Kidney (tissue), 14 donors: ENCODE data around the gene PPP1R18. TPM values are rescaled to one million over a fixed set of nuclear protein-coding genes. Genes with fewer than 3 reads are reported as not detected.

Experiments used
- DNase-seq, 5 donors: peaks; one replicate each; pipeline ENCODE4 v3.0.0-alpha.2; 2013 to 2020
- FAIRE-seq: peaks from 2 replicates; lab custom pipeline; 2012; peaks lifted over from hg19 to GRCh38; lab: Jason Lieb, UNC
- H3K27ac ChIP-seq, 2 donors: one replicate each; pipeline ENCODE4 v1.7.0; 2013; ENCODE audit warnings: low read depth in 2 of 2, low read length in 2 of 2, inconsistent platforms in 1 of 2
- H3K27me3 ChIP-seq: one replicate; pipeline ENCODE4 v1.7.1; 2013; ENCODE audit warnings: low read length, inconsistent platforms; ENCODE audit not compliant: control insufficient read depth, insufficient read depth
- H3K36me3 ChIP-seq, 3 donors: one replicate each; pipeline versions ENCODE4 v1.7.0 to v1.7.1; 2013; ENCODE audit warnings: low read length in 3 of 3, control low read depth in 1 of 3, inconsistent platforms in 1 of 3; ENCODE audit not compliant: insufficient read depth in 3 of 3, control insufficient read depth in 2 of 3
- H3K4me1 ChIP-seq, 3 donors: one replicate each; pipeline versions ENCODE4 v1.7.0 to v1.7.1; 2013; ENCODE audit warnings: low read length in 3 of 3, inconsistent platforms in 1 of 3, low read depth in 1 of 3; ENCODE audit not compliant: control insufficient read depth in 2 of 3, insufficient read depth in 2 of 3
- H3K4me3 ChIP-seq, 3 donors: one replicate each; pipeline versions ENCODE4 v1.7.0 to v1.8.1; 2013; ENCODE audit warnings: low read length in 3 of 3, control low read depth in 1 of 3, inconsistent platforms in 1 of 3
- H3K9ac ChIP-seq, 3 donors: one replicate each; pipeline versions ENCODE4 v1.7.0 to v1.7.1; 2013; ENCODE audit warnings: low read length in 3 of 3, control low read depth in 1 of 3, inconsistent platforms in 1 of 3
- H3K9me3 ChIP-seq, 3 donors: one replicate each; pipeline versions ENCODE4 v1.7.0 to v1.7.1; 2013; ENCODE audit warnings: low read length in 3 of 3, control low read depth in 1 of 3, inconsistent platforms in 1 of 3; ENCODE audit not compliant: control insufficient read depth in 2 of 3, insufficient read depth in 1 of 3
- intact Hi-C: fragments of 100-400 bp; cut with DNase I; formaldehyde crosslinking; loops from one replicate; pipeline ENCODE4 v1.11.1; 2022
- polyA plus RNA-seq: library from polyadenylated mRNA; stranded (reverse); fragments of 350-450 nt; fragmentation: Illumina TruSeq; extraction: RNeasy Lipid Tissue Mini Kit (QIAGEN cat#74804); gene quantifications from one replicate; pipeline ENCODE4 v1.2.3, GENCODE V29; 2014; ENCODE audit warnings: low read depth, low replicate concordance; ENCODE audit not compliant: insufficient read depth
- total RNA-seq: library from RNA; stranded (reverse); fragmentation: NEBNext Ultra II Directional; extraction: Animal tissue kit (Norgen Biotek cat#: 25700); gene quantifications from one replicate; pipeline ENCODE4 v1.2.1, GENCODE V29; 2021
- TF ChIP-seq, protein P1 (sequence below): IDR thresholded peaks from 3 replicates; pipeline ENCODE4 v1.5.1; 2012; ENCODE audit warnings: mild to moderate bottlenecking, moderate library complexity, borderline replicate concordance; ENCODE audit not compliant: insufficient read depth; ENCODE audit errors: extremely low read depth
- donor health status: control.
- donor health status: control.
- donor health status: control.
- donor health status: control.
- donor health status: control.
- donor health status: DM: yes; HTN: yes; CAD: no.
- donor health status: Normal renal cell carcinoma (clear cell type).

The PPP1R18 gene
- total and polyA plus RNA-seq, 2 donors from 2014 or later: 17.1 to 51.9 TPM

DNA sequence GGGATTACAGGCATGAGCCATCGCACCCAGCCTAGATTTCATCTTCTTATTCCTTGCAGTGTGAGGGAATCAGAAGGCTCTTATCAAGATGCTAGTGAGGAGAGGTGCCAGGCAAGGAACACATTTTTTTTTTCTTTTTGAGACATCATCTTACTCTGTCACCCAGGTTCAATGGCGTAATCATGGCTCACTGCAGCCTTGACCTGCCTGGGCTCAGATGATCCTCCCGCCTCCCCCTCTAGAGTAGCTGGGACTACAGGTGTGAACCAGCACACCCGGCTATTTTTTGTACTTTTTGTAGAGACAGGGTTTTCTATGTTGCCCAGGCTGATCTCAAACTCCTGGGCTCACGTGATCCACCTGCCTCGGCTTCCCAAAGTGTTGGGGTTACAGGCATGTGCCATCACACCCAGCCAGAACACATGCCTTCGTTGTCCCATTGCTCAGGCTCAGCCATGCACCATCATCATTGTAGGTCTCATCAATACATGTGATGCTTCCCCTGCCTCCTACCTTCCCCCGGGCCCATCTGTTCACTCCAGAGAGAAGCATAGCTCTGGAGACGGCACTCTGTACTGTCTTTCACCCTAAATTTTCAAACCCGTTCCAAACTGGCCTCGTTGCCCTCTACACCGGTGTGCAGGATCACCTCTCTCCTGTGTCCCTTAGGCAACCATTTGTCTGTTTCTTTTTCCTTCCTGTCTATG lies 45.9 kb upstream of the PPP1R18 start:
- no peak for FAIRE-seq
- H3K36me3 ChIP-seq: peaks cover 6 to 52% (median 22%) of the 10 kb centered on the region in 3 donors
- H3K27me3 ChIP-seq: no peaks in the 10 kb centered on the region
- no peak overlapping the region for H3K27ac ChIP-seq
- H3K9me3 ChIP-seq: no peaks in the 10 kb centered on the region
- peak in 1 of 5 donors; percentile 24 for DNase-seq
- H3K9ac ChIP-seq: no peak overlapping the region
- intact Hi-C loops: loop anchor here (5.0 to 10.0 kb wide), 2 partner anchors 55 to 152 kb away; partner anchors contain the start of gene DDR1
- H3K4me3 ChIP-seq: no peak overlapping the region
- peaks cover 0 to 12% (median 0%) of the 10 kb centered on the region in 3 donors for H3K4me1 ChIP-seq
- TF ChIP-seq, protein P1, sequence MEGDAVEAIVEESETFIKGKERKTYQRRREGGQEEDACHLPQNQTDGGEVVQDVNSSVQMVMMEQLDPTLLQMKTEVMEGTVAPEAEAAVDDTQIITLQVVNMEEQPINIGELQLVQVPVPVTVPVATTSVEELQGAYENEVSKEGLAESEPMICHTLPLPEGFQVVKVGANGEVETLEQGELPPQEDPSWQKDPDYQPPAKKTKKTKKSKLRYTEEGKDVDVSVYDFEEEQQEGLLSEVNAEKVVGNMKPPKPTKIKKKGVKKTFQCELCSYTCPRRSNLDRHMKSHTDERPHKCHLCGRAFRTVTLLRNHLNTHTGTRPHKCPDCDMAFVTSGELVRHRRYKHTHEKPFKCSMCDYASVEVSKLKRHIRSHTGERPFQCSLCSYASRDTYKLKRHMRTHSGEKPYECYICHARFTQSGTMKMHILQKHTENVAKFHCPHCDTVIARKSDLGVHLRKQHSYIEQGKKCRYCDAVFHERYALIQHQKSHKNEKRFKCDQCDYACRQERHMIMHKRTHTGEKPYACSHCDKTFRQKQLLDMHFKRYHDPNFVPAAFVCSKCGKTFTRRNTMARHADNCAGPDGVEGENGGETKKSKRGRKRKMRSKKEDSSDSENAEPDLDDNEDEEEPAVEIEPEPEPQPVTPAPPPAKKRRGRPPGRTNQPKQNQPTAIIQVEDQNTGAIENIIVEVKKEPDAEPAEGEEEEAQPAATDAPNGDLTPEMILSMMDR: no peak

DNA sequence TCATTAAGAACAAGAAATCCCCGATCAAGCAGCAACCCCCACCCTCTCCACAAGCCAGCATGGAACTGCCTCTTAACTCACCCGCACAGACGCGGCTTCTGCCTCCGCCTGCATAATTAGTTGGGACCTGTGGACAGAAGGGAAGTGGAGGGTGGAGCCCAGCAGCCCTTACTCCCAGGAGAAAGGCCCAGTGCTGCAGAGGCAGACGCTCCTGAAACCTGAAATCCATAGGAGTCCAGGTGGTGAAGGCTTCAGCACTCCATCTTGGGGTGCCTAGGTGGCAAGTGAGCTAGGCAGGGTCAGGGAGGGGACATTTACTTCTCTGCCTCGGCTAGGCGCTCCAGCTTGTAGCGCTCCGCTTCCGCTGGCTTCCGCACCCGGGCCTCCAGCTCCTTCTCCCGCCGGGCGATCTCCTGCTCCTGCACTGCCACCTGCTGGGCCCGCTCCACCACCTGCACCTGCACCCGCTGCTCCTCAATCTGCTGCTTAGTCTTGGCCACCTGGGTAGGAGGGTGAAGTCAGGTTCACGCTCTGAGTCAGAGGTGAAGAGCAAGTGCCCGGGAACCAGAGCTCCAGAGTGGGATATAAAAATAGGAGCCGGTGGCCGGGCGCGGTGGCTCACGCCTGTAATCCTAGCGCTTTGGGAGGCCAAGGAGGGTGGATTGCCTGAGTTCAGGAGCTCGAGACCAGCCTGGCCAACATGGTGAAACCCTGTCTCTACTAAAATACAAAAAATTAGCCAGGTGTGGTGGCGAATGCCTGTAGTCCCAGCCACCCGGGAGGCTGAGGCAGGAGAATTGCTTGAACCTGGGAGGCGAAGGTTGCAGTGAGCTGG lies 44.4 kb upstream of the PPP1R18 start:
- DNase-seq (peak; percentile 89 to 92 (median 90)), FAIRE-seq (no peak)
- peaks cover 0 to 11% (median 0%) of the 10 kb centered on the region in 3 donors for H3K4me1 ChIP-seq
- H3K27me3 ChIP-seq: no peaks in the 10 kb centered on the region
- intact Hi-C loops: loop anchor here (5.0 to 10.0 kb wide), 2 partner anchors 54 to 154 kb away; partner anchors contain the start of gene DDR1
- H3K9me3 ChIP-seq: no peaks in the 10 kb centered on the region
- H3K36me3 ChIP-seq: peaks cover 8 to 53% (median 22%) of the 10 kb centered on the region in 3 donors
- H3K27ac ChIP-seq: no peak overlapping the region
- H3K4me3 ChIP-seq: peak overlapping the region in 1 of 3 donors; percentile 19
- TF ChIP-seq, protein P1: peak; percentile 76
- H3K9ac ChIP-seq: peak overlapping the region in 2 of 3 donors; percentile 34 to 59

DNA sequence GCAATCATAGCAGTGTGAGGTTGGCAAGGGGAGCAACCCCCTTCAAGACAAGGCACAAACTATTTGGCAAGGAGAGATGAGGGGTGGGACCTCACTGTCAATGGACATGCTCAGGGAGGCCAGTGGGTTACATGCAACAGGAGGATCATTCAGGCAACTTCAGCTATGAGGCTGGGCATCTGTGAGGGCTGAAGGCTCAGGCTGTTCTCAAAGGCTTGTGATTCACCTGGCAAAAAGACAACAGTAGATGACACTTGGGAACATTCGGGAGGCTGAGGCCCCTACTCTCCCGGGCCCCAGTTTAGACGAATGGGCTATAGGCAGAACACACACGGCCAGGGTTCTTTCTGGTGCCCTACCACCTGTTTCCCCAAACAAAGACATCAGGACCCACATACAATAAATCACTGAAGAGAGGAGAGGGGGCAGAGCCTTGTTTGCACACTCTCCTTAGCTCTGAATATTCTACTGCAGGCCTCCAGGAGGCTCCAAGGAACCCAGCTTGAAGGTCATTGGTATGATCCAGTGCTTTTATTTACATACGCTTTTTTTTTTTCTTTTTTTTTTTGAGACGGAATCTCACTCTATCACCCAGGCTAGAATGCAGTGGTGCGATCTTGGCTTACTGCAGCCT lies 41.6 kb upstream of the PPP1R18 start:
- intact Hi-C loops: no loop called here
- Histone ChIP-seq H3K4me3 (no peak overlapping the region), H3K9ac (no peak overlapping the region), H3K9me3 (no peaks in the 10 kb centered on the region), H3K27ac (no peak overlapping the region), H3K27me3 (no peaks in the 10 kb centered on the region), H3K4me1 (peaks cover 0 to 17% (median under 1%) of the 10 kb centered on the region in 3 donors), H3K36me3 (peaks cover 22 to 65% (median 32%) of the 10 kb centered on the region in 3 donors)
- no peak for FAIRE-seq
- peak in 1 of 5 donors; percentile 4 for DNase-seq
- TF ChIP-seq, protein P1: no peak
